Neural progenitor cell (in vitro differentiated cells): ENCODE results near the gene CDC14A. TPM values are rescaled to one million over a fixed set of nuclear protein-coding genes. Genes with fewer than 3 reads are reported as not detected.
A peak's percentile ranks its signal among the peaks of the same experiment; 100 is the strongest.

ENCODE experiments used
- DNase-seq: peaks from one replicate; pipeline ENCODE4 v3.0.0-alpha.2; 2016; ENCODE audit warnings: low spot score
- H2AFZ ChIP-seq: fragments of 200-600 bp; sonication (generic); replicated peaks from 2 replicates; pipeline ENCODE4 v1.6.1; 2016; ENCODE audit warnings: antibody characterized with exemption
- H3F3A ChIP-seq: fragments of 200-600 bp; sonication (generic); 2 replicates; pipeline ENCODE4 v1.6.1; 2016; ENCODE audit warnings: antibody characterized with exemption, low read depth
- H3K27ac ChIP-seq: fragments of 200-600 bp; sonication (generic); 2 replicates; pipeline ENCODE4 v1.5.1; 2016; ENCODE audit warnings: mild to moderate bottlenecking
- H3K27me3 ChIP-seq: fragments of 200-600 bp; sonication (generic); 2 replicates; pipeline ENCODE4 v1.6.1; 2016; ENCODE audit warnings: mild to moderate bottlenecking, moderate library complexity
- H3K36me3 ChIP-seq: fragments of 200-600 bp; sonication (generic); 2 replicates; pipeline ENCODE4 v1.5.1; 2016
- H3K4me1 ChIP-seq: fragments of 200-600 bp; sonication (generic); 2 replicates; pipeline ENCODE4 v1.6.1; 2016; ENCODE audit warnings: mixed run types
- H3K4me2 ChIP-seq: fragments of 200-600 bp; sonication (generic); 2 replicates; pipeline ENCODE4 v1.6.1; 2016
- H3K4me3 ChIP-seq: fragments of 200-600 bp; sonication (generic); 2 replicates; pipeline ENCODE4 v1.5.1; 2016
- H3K79me2 ChIP-seq: fragments of 200-600 bp; sonication (generic); 2 replicates; pipeline ENCODE4 v1.6.1; 2016; ENCODE audit warnings: low read depth
- H3K9ac ChIP-seq: fragments of 200-600 bp; sonication (generic); 2 replicates; pipeline ENCODE4 v1.6.1; 2016
- H3K9me3 ChIP-seq: fragments of 200-600 bp; sonication (generic); 2 replicates; pipeline ENCODE4 v1.5.1; 2016; ENCODE audit warnings: low read depth
- H4K20me1 ChIP-seq: fragments of 200-600 bp; sonication (generic); 2 replicates; pipeline ENCODE4 v1.6.1; 2016; ENCODE audit warnings: low read depth
- H3K27ac Mint-ChIP-seq: 3 replicates; pipeline ENCODE4 v1.8.0; 2021; ENCODE audit warnings: mixed read lengths
- H3K27me3 Mint-ChIP-seq: 2 replicates; pipeline ENCODE4 v1.8.0; 2022; ENCODE audit warnings: low read depth, mild to moderate bottlenecking, inconsistent platforms, moderate library complexity, mixed read lengths; ENCODE audit not compliant: insufficient read depth
- H3K36me3 Mint-ChIP-seq: 3 replicates; pipeline ENCODE4 v1.8.0; 2021; ENCODE audit warnings: mixed read lengths
- H3K4me1 Mint-ChIP-seq: 3 replicates; pipeline ENCODE4 v1.8.0; 2021; ENCODE audit warnings: mixed read lengths
- H3K4me3 Mint-ChIP-seq: 3 replicates; pipeline ENCODE4 v1.8.0; 2021; ENCODE audit warnings: mild to moderate bottlenecking, moderate library complexity, mixed read lengths
- H3K9me3 Mint-ChIP-seq: 3 replicates; pipeline ENCODE4 v1.8.0; 2020; ENCODE audit warnings: mixed read lengths
- CTCF ChIP-seq: fragments of 200-600 bp; sonication (generic); IDR thresholded peaks from 2 replicates; pipeline ENCODE4 v1.5.1; 2017; ENCODE audit warnings: antibody characterized with exemption, mild to moderate bottlenecking
- EZH2 ChIP-seq: fragments of 200-600 bp; sonication (generic); IDR thresholded peaks from 2 replicates; pipeline ENCODE4 v1.6.1; 2017; ENCODE audit warnings: antibody characterized with exemption, mild to moderate bottlenecking, moderate library complexity
- EZH2phosphoT487 ChIP-seq: fragments of 200-600 bp; sonication (generic); IDR thresholded peaks from 2 replicates; pipeline ENCODE4 v1.6.1; 2017; ENCODE audit warnings: antibody characterized with exemption
- total RNA-seq: library from RNA; depleted of rRNA; stranded (reverse); fragments of >200 nt; gene quantifications from 2 replicates; pipeline ENCODE4 v1.2.3, GENCODE V29; 2015; ENCODE audit warnings: low replicate concordance

CDC14A gene
- total RNA-seq, 1 donor from 2014 or later, result 37.0 TPM

- no peaks in the 10 kb centered on the region for H3K4me1 ChIP-seq
- no peaks in the 10 kb centered on the region for H4K20me1 ChIP-seq
- H3K79me2 ChIP-seq, result no peaks in the 10 kb centered on the region
- no peaks in the 10 kb centered on the region for H3K36me3 ChIP-seq
- H3K27ac ChIP-seq, result no peak overlapping the region
- H3K4me1 Mint-ChIP-seq, result peaks cover 7% of the 10 kb centered on the region
- no peak for TF ChIP-seq EZH2phosphoT487
- TF ChIP-seq CTCF, result no peak
- TF ChIP-seq EZH2, result no peak
- H3K9ac ChIP-seq, result no peak overlapping the region
- no peak overlapping the region for H3K4me3 ChIP-seq
- no peak overlapping the region for H3K4me2 ChIP-seq
- no peak for DNase-seq
- no peaks in the 10 kb centered on the region for H3K9me3 ChIP-seq
- peaks cover 2% of the 10 kb centered on the region for H3K27me3 Mint-ChIP-seq
- no peaks in the 10 kb centered on the region for H3K27me3 ChIP-seq
- no peak overlapping the region for H3K4me3 Mint-ChIP-seq
- no peak overlapping the region for H3K27ac Mint-ChIP-seq
- H3K36me3 Mint-ChIP-seq, result no peaks in the 10 kb centered on the region
- H3F3A ChIP-seq, result peaks cover 12% of the 10 kb centered on the region
- H2AFZ ChIP-seq, result no peak overlapping the region
- H3K9me3 Mint-ChIP-seq, result no peaks in the 10 kb centered on the region
These were observed 5.9 kb upstream of the CDC14A start for GRCh38 chr1:100346387-100346786.

GRCh38 chr1:100347009-100347966 lies 5.0 kb upstream of the CDC14A start:
- H3K9me3 Mint-ChIP-seq, result no peaks in the 10 kb centered on the region
- Histone ChIP-seq H3K9ac (no peak overlapping the region), H2AFZ (peak overlapping the region; percentile 13), H3K27me3 (no peaks in the 10 kb centered on the region), H3K4me3 (no peak overlapping the region), H3K79me2 (no peaks in the 10 kb centered on the region), H3K36me3 (no peaks in the 10 kb centered on the region), H3K4me1 (no peaks in the 10 kb centered on the region), H3F3A (peaks cover 18% of the 10 kb centered on the region), H4K20me1 (no peaks in the 10 kb centered on the region), H3K27ac (no peak overlapping the region), H3K4me2 (no peak overlapping the region), H3K9me3 (no peaks in the 10 kb centered on the region)
- TF ChIP-seq EZH2 (no peak), EZH2phosphoT487 (no peak), CTCF (no peak)
- H3K36me3 Mint-ChIP-seq, result no peaks in the 10 kb centered on the region
- DNase-seq, result no peak
- peaks cover 2% of the 10 kb centered on the region for H3K27me3 Mint-ChIP-seq
- peaks cover 7% of the 10 kb centered on the region for H3K4me1 Mint-ChIP-seq
- no peak overlapping the region for H3K27ac Mint-ChIP-seq
- no peak overlapping the region for H3K4me3 Mint-ChIP-seq

GRCh38 chr1:100348549-100349144 lies 3.7 kb upstream of the CDC14A start:
- Histone ChIP-seq H3K4me2 (no peak overlapping the region), H4K20me1 (no peaks in the 10 kb centered on the region), H3K36me3 (no peaks in the 10 kb centered on the region), H3K9me3 (no peaks in the 10 kb centered on the region), H3K4me1 (no peaks in the 10 kb centered on the region), H3K4me3 (no peak overlapping the region), H3F3A (peaks cover 24% of the 10 kb centered on the region), H3K79me2 (peaks cover 12% of the 10 kb centered on the region), H3K27ac (no peak overlapping the region), H3K27me3 (no peaks in the 10 kb centered on the region), H3K9ac (no peak overlapping the region), H2AFZ (no peak overlapping the region)
- TF ChIP-seq EZH2phosphoT487, result no peak
- TF ChIP-seq EZH2, result no peak
- no peak for TF ChIP-seq CTCF
- Mint-ChIP-seq H3K4me1 (peaks cover 11% of the 10 kb centered on the region), H3K4me3 (no peak overlapping the region), H3K27ac (no peak overlapping the region), H3K9me3 (no peaks in the 10 kb centered on the region), H3K27me3 (peaks cover 2% of the 10 kb centered on the region), H3K36me3 (no peaks in the 10 kb centered on the region)
- DNase-seq, result no peak
